Endothelial cell of umbilical vein (primary cell): ENCODE measurements around the gene ABAT. TPM values are rescaled to one million over a fixed set of nuclear protein-coding genes. Genes with fewer than 3 reads are reported as not detected.

ENCODE experiments used
- BruUV-seq: library from RNA; stranded (reverse); fragments of 400-500 nt; replicated peaks from 2 replicates; lab custom pipeline; 2021; lab: Mats Ljungman, UMichigan
- CTCF ChIA-PET: fragments of 300-600, 350-600 bp; sonication (Branson Sonifier 250); formaldehyde crosslinking; loops from one replicate; lab custom pipeline; 2021; ENCODE audit warnings: antibody characterized with exemption, inconsistent platforms; lab: Charles Lee
- POLR2A ChIA-PET: fragments of 300-600, 350-600 bp; sonication (Branson Sonifier 250); formaldehyde crosslinking; loops from one replicate; lab custom pipeline; 2021; ENCODE audit warnings: antibody characterized with exemption, inconsistent platforms; lab: Charles Lee
- DNase-seq: peaks from one replicate; pipeline ENCODE4 v3.0.0-alpha.2; 2011; ENCODE audit warnings: low read depth, low spot score
- FAIRE-seq: peaks from 2 replicates; lab custom pipeline; 2011; peaks lifted over from hg19 to GRCh38; lab: Jason Lieb, UNC
- H2AFZ ChIP-seq: 2 replicates; pipeline ENCODE4 v1.6.0; 2012; ENCODE audit warnings: low read depth, low read length, control low read depth, inconsistent platforms
- H3K27ac ChIP-seq: 2 replicates; pipeline ENCODE4 v1.5.1; 2011; ENCODE audit warnings: low read depth, mild to moderate bottlenecking, control low read depth, low read length, moderate library complexity; ENCODE audit not compliant: insufficient read depth
- H3K27me3 ChIP-seq, 2 experiments: 2 replicates each; pipeline versions ENCODE4 v1.6.0 to v1.6.1; 2011; ENCODE audit warnings: low read length in 2 of 2, mixed read lengths in 1 of 2; ENCODE audit not compliant: control insufficient read depth in 2 of 2, insufficient read depth in 2 of 2
- H3K36me3 ChIP-seq, 2 experiments: 2 replicates in 1 of 2; 3 replicates in 1 of 2; pipeline ENCODE4 v1.5.1; 2011; ENCODE audit warnings: low read length in 2 of 2, mild to moderate bottlenecking in 1 of 2, moderate library complexity in 1 of 2; ENCODE audit not compliant: control insufficient read depth in 2 of 2, insufficient read depth in 2 of 2; ENCODE audit errors: extremely low read depth in 1 of 2
- H3K4me1 ChIP-seq: 3 replicates; pipeline ENCODE4 v1.5.1; 2011; ENCODE audit warnings: mild to moderate bottlenecking, low read length; ENCODE audit not compliant: control insufficient read depth, insufficient read depth; ENCODE audit errors: extremely low read depth
- H3K4me2 ChIP-seq: 2 replicates; pipeline ENCODE4 v1.6.1; 2011; ENCODE audit warnings: low read length, control low read depth, mixed read lengths; ENCODE audit not compliant: insufficient read depth
- H3K4me3 ChIP-seq, 3 experiments: fragments of 200-600 bp in 1 of 3; sonication (generic), shearing (Covaris generic) in 1 of 3; replicated peaks in 1 of 3; 2 replicates each; pipeline ENCODE4 v1.5.1; 2011 to 2016; ENCODE audit warnings: control low read depth in 3 of 3, low read length in 3 of 3, mild to moderate bottlenecking in 2 of 3, inconsistent platforms in 1 of 3, low read depth in 1 of 3, moderate library complexity in 1 of 3; ENCODE audit not compliant: insufficient read depth in 1 of 3
- H3K79me2 ChIP-seq: 2 replicates; pipeline ENCODE4 v1.6.0; 2012; ENCODE audit warnings: low read length, inconsistent platforms; ENCODE audit not compliant: control insufficient read depth, insufficient read depth
- H3K9ac ChIP-seq: replicated peaks from 2 replicates; pipeline ENCODE3; 2011; ENCODE audit warnings: low read length, control low read depth; ENCODE audit not compliant: insufficient read depth; ENCODE audit errors: extremely low read depth
- H3K9me1 ChIP-seq: replicated peaks from 3 replicates; pipeline ENCODE4 v1.6.0; 2011; ENCODE audit warnings: mild to moderate bottlenecking, low read length; ENCODE audit not compliant: control insufficient read depth, insufficient read depth; ENCODE audit errors: extremely low read depth
- H3K9me3 ChIP-seq: replicated peaks from 2 replicates; pipeline ENCODE4 v1.5.1; 2012; ENCODE audit warnings: low read length, inconsistent platforms; ENCODE audit not compliant: control insufficient read depth, insufficient read depth
- H4K20me1 ChIP-seq: replicated peaks from 2 replicates; pipeline ENCODE3; 2011; ENCODE audit warnings: mild to moderate bottlenecking, low read length; ENCODE audit not compliant: control insufficient read depth, insufficient read depth; ENCODE audit errors: extremely low read depth
- EZH2 ChIP-seq: IDR thresholded peaks from 2 replicates; pipeline ENCODE4 v1.6.1; 2012; ENCODE audit warnings: borderline replicate concordance, low read depth, mild to moderate bottlenecking, moderate library complexity, low read length, inconsistent platforms; ENCODE audit not compliant: severe bottlenecking
- FOS ChIP-seq: IDR thresholded peaks from 2 replicates; pipeline ENCODE4 v1.6.1; 2011; ENCODE audit warnings: mild to moderate bottlenecking, low read length, moderate library complexity, borderline replicate concordance; ENCODE audit not compliant: insufficient read depth
- GATA2 ChIP-seq: IDR thresholded peaks from 2 replicates; pipeline ENCODE4 v1.7.0; 2011; ENCODE audit warnings: low read depth, mild to moderate bottlenecking, moderate library complexity, mixed read lengths, low read length; ENCODE audit not compliant: insufficient read length, insufficient read depth
- JUN ChIP-seq: IDR thresholded peaks from 2 replicates; pipeline ENCODE4 v1.6.1; 2011; ENCODE audit warnings: borderline replicate concordance, low read depth; ENCODE audit not compliant: insufficient read length, insufficient read depth
- MYC ChIP-seq: IDR thresholded peaks from one replicate; pipeline ENCODE4 v1.6.1; 2011; ENCODE audit warnings: mild to moderate bottlenecking, low read depth, low read length
- POLR2A ChIP-seq: IDR thresholded peaks from 2 replicates; pipeline ENCODE4 v1.6.1; 2012; ENCODE audit warnings: low read depth, mild to moderate bottlenecking, control low read depth, low read length
- POLR2AphosphoS5 ChIP-seq: IDR thresholded peaks from 2 replicates; pipeline ENCODE4 v1.6.1; 2012; ENCODE audit warnings: low read depth, mild to moderate bottlenecking, control low read depth, low read length, moderate library complexity; ENCODE audit not compliant: insufficient read depth
- dilution Hi-C: fragments of 300-500 bp; cut with MboI; formaldehyde crosslinking; loops from one replicate; pipeline ENCODE4 v1.15.0; 2019; ENCODE audit warnings: low sequenced_read_pairs; ENCODE audit not compliant: extremely low pct_ligation_motif_present
- intact Hi-C: fragments of 100-400 bp; cut with micrococcal nuclease; formaldehyde crosslinking; loops from one replicate; pipeline ENCODE4 v1.10.0; 2022
- polyA plus RNA-seq, 4 experiments: library from polyadenylated mRNA; depleted of rRNA in 3 of 4; stranded (reverse) in 3 of 4; unstranded in 1 of 4; fragments of >200 nt; gene quantifications; 2 replicates each; pipeline versions ENCODE4 v1.2.1 to v1.2.3, GENCODE V29; 2011 to 2012; ENCODE audit warnings: missing spikeins in 1 of 4
- total RNA-seq: library from RNA; stranded (reverse); gene quantifications from 2 replicates; pipeline ENCODE4 v1.2.3, GENCODE V29; 2021
- TF ChIP-seq, protein P1 (sequence below): IDR thresholded peaks from 2 replicates; pipeline ENCODE4 v1.6.1; 2011; ENCODE audit not compliant: insufficient read depth, insufficient read length
- TF ChIP-seq, protein P2 (sequence below), 2 donors: IDR thresholded peaks; 1 replicate in 1 of 2; 2 replicates in 1 of 2; pipeline ENCODE4 v1.5.1; 2011; ENCODE audit warnings: low read length in 2 of 2, mild to moderate bottlenecking in 2 of 2, moderate library complexity in 2 of 2, control low read depth in 1 of 2, inconsistent platforms in 1 of 2, low read depth in 1 of 2; ENCODE audit not compliant: insufficient read depth in 1 of 2; ENCODE audit errors: extremely low read depth in 1 of 2

Gene ABAT
- total and polyA plus RNA-seq, 2 donors (not counting 3 experiments of a cell fraction or from before 2014, with no cell fraction given), result 1.3 to 1.4 TPM

DNA sequence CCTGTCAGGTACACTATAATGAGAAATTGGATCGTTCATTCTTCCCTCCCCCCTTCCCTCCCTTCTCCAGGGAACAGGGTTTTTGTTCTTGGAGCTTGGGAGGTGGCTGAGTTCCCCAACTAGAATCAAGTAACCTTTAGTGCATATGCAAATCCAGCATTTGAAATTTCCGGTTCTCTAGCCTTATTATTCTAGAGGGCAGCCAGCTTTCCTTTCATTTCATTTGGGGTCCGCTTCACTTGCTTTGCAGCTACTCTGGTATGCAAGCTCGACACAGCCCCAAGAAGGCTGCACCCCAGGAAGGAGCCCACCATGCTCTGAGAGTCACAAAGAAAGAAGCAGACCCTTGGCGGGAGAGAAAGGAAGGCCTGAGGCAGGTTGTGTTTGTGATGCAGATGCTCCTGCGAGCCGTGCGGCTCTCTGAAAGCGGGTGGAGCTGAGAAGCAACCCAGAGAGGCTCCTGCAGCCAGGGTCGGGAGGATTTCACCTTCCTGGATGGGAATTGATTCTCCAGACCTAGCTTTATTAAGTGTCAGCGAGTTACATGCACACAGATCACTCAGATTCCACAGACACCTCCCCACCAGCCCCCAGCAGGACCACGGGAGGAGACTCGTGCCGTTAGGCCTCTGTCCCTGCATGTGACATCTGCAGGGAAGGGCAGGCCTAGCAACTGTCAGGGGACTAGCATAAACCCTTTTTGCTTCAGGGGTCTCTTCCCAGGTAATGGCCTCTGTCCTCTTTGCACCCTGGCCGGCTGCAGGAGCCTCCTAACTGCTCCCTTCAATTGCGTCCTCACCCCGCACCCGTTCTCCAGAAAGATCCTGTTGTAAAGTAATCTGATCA is 157.7 kb downstream of the ABAT start:
- Histone ChIP-seq H3K27me3 (no peaks in the 10 kb centered on the region), H3K4me1 (peaks cover 14% of the 10 kb centered on the region), H3K36me3 (peaks cover 5 to 11% of the 10 kb centered on the region in 2 experiments), H4K20me1 (no peaks in the 10 kb centered on the region), H2AFZ (no peak overlapping the region), H3K9ac (no peak overlapping the region), H3K9me1 (no peaks in the 10 kb centered on the region), H3K4me3 (no peak overlapping the region), H3K27ac (no peak overlapping the region), H3K9me3 (no peaks in the 10 kb centered on the region), H3K4me2 (no peak overlapping the region), H3K79me2 (peaks cover 15% of the 10 kb centered on the region)
- dilution Hi-C loops, result no loop called here
- no peak for DNase-seq
- POLR2A ChIA-PET, result no interaction called here
- CTCF ChIA-PET, result interaction anchor here (1.0 to 1.1 kb wide), 2 partner anchors 47 to 49 kb away, joined by 3 read pairs; no protein-coding TSS in a partner anchor
- no TSS peak for BruUV-seq
- no peak for FAIRE-seq
- intact Hi-C loops, result no loop called here
- TF ChIP-seq MYC (no peak), POLR2A (no peak), GATA2 (no peak), JUN (no peak), FOS (no peak), EZH2 (no peak), POLR2AphosphoS5 (no peak)
- TF ChIP-seq, protein P1, sequence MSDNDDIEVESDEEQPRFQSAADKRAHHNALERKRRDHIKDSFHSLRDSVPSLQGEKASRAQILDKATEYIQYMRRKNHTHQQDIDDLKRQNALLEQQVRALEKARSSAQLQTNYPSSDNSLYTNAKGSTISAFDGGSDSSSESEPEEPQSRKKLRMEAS, result no peak
- TF ChIP-seq, protein P2, sequence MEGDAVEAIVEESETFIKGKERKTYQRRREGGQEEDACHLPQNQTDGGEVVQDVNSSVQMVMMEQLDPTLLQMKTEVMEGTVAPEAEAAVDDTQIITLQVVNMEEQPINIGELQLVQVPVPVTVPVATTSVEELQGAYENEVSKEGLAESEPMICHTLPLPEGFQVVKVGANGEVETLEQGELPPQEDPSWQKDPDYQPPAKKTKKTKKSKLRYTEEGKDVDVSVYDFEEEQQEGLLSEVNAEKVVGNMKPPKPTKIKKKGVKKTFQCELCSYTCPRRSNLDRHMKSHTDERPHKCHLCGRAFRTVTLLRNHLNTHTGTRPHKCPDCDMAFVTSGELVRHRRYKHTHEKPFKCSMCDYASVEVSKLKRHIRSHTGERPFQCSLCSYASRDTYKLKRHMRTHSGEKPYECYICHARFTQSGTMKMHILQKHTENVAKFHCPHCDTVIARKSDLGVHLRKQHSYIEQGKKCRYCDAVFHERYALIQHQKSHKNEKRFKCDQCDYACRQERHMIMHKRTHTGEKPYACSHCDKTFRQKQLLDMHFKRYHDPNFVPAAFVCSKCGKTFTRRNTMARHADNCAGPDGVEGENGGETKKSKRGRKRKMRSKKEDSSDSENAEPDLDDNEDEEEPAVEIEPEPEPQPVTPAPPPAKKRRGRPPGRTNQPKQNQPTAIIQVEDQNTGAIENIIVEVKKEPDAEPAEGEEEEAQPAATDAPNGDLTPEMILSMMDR (IDR thresholded peaks at IDR 0.05; ENCODE audit: extremely low read depth in 1 of 2, insufficient read depth in 1 of 2, low read depth in 1 of 2, low read length in 2 of 2), result no peak
